DND-41 (cell line): ENCODE results near the gene ADNP.

ENCODE experiments used
- EZH2 ChIP-seq: IDR thresholded peaks from 3 replicates; pipeline ENCODE4 v1.6.1; 2012; ENCODE audit warnings: borderline replicate concordance, low read depth, mild to moderate bottlenecking, moderate library complexity, low read length, inconsistent platforms; ENCODE audit not compliant: severe bottlenecking
- TF ChIP-seq, protein P1 (sequence below): IDR thresholded peaks from 2 replicates; pipeline ENCODE4 v1.5.1; 2012; ENCODE audit warnings: borderline replicate concordance, low read length, moderate library complexity, mild to moderate bottlenecking; ENCODE audit not compliant: poor library complexity, severe bottlenecking; ENCODE audit errors: extremely low read depth

DNA sequence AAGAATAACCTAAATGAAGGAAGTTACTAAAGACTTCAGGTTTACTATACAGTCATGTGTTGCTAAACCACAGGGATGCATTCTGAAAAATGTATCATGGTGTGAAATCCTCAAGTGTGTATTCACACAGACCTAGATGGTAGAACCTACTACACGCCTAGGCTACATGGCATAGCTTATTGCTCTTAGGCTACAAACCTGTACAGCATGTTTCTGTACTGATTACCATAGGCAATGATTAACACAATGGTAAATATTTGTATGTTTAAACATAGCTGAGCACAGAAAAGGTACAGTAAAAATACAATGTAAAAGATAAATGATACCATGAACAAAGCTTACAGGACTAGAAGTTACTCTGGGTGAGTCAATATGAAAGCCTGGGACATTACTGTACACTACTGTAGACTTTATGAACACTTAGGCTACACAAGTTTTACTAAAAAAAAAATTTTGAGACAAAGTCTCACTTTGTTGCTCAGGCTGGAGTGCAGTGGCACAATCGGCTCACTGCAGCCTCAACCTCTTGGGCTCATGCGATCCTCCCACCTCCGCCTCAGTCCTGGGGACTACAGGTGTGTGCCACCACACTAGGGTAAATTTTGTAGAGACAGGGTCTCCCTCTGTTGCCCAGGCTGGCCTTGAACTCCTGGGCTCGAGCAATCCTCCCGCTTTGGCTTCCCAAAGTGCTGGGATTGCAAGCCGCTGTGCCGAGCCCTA, 36.0 kb downstream of the ADNP start:
- TF ChIP-seq EZH2, result no peak
- TF ChIP-seq, protein P1, sequence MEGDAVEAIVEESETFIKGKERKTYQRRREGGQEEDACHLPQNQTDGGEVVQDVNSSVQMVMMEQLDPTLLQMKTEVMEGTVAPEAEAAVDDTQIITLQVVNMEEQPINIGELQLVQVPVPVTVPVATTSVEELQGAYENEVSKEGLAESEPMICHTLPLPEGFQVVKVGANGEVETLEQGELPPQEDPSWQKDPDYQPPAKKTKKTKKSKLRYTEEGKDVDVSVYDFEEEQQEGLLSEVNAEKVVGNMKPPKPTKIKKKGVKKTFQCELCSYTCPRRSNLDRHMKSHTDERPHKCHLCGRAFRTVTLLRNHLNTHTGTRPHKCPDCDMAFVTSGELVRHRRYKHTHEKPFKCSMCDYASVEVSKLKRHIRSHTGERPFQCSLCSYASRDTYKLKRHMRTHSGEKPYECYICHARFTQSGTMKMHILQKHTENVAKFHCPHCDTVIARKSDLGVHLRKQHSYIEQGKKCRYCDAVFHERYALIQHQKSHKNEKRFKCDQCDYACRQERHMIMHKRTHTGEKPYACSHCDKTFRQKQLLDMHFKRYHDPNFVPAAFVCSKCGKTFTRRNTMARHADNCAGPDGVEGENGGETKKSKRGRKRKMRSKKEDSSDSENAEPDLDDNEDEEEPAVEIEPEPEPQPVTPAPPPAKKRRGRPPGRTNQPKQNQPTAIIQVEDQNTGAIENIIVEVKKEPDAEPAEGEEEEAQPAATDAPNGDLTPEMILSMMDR, result no peak
